ENCODE measurements around the gene NTRK3.
"Not testable (repeated sequence)": the region's sequence is repeated elsewhere in the genome, so short reads cannot be mapped to it uniquely, and the experiment has no call there.

NTRK3 gene

DNA sequence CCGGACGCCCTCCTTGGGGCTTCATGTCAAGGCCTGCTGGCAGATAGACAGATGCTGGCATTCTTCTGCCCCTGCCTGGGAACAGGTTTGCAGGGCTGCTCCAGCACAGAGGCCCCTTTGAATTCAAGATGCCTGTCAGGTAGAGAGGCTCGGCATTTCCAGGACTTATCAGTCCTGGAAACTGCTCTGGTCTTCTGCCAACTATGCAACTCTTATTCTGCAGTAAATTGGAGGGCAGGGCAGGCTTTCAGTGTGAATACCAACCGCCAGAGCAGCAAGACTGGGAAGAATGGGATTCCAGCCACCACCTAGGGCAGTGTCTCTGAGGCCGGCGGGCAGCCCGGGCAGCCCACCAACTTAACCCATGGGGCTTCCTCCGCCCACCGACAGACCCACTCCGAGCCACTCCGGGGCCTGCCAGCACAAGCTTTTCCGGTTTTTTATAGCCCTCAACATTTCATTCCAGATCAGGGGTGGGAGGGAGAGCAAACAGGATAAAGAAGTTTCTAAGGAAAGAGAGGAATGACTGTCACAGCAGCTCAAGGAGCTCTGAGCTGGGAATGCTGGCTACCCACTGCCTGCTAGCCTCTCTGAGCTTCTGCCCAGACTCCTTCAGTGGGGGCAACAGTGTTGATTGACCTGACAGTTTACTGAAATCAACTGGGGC lies 140.9 kb downstream of the NTRK3 start:
- no peak for DNase-seq

DNA sequence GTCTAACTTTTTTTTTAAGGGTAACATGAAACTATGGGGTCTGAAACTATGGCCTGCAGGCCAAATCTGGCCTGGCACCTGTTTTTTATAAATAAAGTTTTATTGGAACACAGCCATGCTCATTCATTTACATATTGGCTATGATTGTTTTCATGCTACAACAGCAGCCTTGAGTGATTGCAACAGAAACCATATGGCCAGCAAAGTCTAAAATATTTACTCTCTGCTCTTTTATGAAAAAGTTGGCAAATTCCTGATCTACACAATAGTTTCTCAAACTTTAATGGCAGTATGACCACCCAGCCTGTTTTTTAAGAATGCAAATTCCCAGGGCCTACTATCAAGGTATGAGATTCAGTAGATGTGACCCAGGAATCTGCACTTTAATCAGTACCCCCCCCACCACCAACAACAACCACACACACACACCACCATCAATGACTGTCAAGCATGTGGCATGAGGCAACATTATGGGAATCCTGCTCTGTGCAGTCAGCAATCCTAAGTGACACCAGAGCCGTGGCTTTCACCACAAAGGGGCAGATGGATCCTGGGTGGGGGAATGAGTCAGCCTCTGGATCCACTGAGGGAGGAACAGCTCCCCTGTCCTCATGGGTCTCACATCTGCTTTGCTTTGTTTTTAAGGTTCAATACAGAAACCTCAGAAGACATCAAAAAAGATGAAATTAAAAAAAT lies 142.8 kb downstream of the NTRK3 start:
- DNase-seq = no peak

DNA sequence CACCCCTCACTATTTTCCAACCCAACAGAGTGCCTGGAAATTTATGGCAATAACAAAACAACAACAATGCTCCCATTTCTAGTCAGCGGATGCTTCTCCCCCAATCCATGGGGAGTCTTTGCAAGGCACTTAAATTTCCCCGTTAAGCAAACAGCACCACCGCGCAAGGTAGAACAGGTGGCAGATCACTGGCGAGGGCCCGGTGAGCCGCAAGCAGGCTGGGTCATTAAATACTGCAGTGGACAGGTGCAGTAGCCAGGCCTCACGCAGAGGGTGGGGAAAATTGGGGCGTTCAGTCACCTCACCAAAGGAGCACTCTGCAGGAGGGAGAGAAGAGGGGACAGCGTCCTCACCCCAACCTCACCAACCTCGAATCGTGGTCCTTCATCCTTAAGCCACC lies 147.5 kb downstream of the NTRK3 start:
- no peak for DNase-seq

DNA sequence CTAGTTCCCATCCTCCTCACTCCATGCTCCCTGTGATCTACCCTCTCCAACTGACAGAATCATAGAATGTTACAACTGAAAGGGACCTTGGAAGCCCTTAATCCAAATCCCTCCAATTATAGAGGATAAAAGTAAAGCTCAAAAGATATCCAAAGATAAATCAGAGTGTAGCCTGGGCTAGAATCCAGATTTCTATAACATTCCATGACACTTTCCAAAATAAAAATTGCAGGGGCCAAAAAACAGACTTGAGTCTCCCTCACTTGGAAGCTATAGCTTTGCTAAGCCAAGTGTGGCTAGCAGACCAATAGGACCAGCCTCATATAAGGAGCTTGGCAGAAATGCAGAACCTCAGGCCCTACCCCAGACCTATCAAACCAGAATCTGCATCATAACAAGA lies 148.1 kb downstream of the NTRK3 start:
- DNase-seq = no peak

GRCh38 chr15:88106074-88106473 lies 150.5 kb downstream of the NTRK3 start:
- no peak for DNase-seq

GRCh38 chr15:88104357-88104756 lies 152.2 kb downstream of the NTRK3 start:
- DNase-seq = no peak

DNA sequence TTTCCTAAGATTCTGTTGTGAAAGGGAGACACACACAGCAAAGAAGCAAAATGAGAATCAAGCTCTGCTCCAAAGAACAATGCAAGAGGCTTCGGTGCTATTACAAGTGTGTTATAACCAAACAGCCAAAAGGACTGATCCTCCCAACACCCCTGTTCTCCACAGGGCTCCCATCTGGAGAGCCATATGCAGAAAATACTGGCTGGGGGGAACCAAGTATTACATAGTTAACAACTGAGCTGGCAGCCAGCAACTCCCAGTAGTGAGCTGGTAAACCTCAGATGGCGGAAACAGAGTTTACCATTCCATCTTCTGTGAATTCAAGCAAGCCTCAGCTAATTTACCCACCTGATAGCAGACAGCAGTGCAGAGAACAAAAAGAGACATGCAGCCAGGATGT lies 156.4 kb downstream of the NTRK3 start:
- DNase-seq = no peak

GRCh38 chr15:88098361-88098760 lies 158.2 kb downstream of the NTRK3 start:
- DNase-seq = no peak

DNA sequence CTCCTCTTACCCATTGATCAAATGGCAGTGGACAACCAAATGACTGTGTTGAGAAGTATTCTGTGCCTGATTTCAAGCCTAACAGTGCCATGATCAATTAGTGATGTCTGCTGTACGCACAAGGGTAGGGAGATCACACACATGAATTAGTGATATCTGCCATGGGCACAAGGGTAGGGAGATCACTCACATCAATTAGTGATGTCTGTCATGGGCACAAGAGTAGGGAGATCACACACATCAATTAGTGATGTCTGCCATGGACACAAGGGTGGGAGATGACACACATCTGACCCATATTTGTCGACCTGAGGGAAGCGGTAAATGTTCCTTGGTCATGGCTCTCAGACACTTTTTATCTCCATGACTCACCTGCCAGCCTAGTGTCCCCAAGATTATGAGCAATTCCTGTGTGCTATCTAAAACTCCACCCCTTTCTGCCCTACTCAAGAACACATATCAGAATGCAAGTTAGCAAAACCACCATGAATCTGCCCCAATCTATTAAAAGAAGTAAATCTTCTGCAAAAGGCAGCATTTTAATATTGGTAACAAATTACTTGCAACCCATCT lies 165.0 kb downstream of the NTRK3 start:
- no peak for DNase-seq

DNA sequence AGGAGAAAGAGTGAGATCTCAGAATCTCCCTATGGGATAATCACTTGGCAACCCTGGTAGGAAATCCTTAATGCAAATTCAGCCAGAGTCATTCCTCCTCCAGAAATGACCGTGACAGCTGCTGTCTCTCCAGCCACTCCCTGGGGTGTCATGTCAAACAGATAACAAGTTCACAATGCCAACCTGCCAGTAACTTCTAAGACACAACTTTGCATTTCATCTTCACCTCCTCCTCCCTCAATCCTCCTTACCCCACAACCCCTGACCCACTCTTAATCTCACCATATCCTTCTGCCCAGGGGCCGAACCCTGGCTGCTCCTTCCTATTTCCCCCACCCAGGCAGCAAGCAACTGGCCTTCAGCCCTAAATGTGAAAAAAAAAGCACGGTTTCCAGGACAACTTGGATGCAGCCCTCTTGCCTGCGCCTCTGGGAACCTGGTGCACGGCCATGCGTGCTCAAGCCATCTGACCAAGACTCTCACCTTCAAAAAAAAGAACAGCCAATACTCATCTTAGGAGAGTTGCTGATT lies 166.0 kb downstream of the NTRK3 start:
- DNase-seq = no peak

DNA sequence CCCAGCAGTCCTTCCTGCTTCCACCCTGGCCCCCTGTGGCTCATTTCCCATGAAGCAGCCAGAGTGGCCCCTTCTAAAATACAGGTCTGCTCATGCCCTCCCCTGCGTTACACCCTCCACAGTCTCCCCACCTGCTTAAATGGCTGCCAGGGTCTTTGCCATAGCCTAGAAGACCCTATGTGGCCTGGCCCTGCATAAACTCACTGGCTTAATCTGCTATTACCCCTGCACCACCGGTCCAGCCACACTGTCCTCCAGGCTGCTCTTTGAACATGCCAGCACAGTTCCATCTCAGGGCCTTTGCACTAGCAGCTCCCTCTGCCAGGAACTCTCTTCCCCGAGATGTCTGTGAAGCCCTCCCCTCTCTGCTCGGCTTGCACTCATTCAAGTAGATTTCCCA lies 166.8 kb downstream of the NTRK3 start:
- DNase-seq = no peak

DNA sequence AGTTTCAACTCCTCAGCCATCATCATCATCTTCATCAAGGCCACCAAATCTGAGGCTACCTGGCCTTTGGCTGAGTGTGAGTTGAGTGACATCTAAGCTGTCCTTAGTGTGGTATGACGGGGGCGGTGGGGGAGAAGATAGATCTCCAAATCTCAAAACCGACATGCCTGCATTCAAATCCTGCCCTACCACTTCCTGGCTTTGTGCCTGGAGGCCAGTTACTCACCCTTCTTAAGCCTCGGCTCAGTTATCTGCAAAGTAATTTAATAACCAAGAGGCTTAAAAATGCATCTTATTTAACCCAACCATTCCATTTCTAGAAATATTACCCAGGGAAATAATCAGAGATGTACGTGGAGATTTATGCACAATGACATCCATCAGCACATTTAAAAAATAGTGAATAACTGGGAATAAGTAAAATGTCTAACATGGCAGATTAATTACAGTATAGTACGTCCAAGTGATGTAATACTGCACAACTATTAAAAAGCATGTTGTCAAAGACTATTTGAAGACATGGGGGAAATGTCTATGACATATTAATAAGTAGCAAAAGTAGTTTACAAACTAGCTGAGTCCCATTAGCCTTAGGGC lies 167.4 kb downstream of the NTRK3 start:
- no peak for DNase-seq

DNA sequence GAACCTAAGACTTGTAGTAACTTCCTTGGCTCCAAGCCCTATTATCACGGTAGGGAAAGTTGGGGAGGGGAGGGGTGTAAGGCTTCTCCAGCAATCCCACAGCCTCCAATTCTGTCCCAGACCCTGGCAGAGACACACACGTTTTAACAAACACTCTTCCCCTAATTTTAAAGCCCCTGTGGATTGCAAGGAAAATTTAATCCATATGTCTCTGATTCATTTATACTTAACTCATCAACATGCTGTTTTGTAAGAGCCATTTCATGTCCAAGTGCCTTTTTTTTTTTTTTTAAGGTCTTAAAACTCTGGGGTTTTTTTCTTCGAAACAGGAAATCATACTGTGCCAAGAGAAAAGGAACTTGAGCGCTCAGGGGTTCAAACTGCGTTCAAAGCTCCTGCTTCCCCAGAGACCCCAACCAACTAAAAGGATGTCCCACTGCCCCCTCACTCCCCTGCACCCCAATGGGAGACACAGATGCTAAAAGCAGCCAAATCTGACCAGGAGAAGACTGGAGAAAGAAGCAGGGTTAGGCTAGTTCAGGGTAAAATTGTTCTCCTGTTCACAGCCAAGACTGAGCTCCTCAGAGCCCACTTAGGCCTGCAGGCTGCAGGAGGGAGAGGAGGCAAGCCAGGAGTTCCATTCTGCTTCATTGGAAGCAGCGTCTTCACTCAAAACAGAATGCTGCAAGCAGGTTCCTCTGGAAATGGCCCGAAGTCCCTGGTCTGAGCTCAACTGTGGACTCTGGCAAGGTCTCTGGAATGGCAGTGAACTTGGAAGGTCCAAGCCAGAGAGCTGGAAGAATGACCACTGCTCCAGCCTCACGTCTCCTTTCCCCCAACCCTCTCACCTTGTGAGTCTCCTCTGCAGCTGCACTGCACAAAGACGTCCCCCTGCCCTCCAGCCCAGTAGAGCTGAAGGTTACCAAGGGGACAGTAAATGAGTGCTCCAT lies 172.5 kb downstream of the NTRK3 start:
- no peak for DNase-seq

- no peak for DNase-seq
These were observed 175.9 kb downstream of the NTRK3 start for GRCh38 chr15:88080616-88081015.

- no peak for DNase-seq
These were observed 179.1 kb downstream of the NTRK3 start for GRCh38 chr15:88077296-88078020.

GRCh38 chr15:88076328-88076727 lies 180.2 kb downstream of the NTRK3 start:
- no peak for DNase-seq

DNA sequence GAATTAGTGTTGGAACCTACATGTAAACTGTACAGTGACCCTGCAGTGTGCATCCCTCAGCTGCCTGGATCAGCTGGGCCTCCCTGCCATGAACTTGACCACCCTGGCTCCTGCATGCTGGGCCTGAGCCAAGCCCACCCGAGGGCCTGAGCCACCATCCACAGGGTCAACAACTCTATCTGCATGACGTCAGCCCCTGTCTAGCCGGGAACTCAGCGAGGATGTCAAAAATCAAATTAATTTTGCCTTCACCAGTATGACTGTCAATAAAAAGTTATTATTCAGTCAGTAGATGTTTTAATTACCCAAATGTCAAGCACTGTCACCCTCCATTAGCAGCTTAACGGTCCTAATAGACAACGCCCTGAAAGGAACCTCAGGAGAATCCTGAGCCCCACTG lies 181.4 kb downstream of the NTRK3 start:
- no peak for DNase-seq

- DNase-seq = no peak
These were observed 182.2 kb downstream of the NTRK3 start for GRCh38 chr15:88074386-88074785.

GRCh38 chr15:88073391-88073691 lies 183.2 kb downstream of the NTRK3 start:
- DNase-seq = no peak

- DNase-seq = no peak
These were observed 183.7 kb downstream of the NTRK3 start for GRCh38 chr15:88072598-88073390.

DNA sequence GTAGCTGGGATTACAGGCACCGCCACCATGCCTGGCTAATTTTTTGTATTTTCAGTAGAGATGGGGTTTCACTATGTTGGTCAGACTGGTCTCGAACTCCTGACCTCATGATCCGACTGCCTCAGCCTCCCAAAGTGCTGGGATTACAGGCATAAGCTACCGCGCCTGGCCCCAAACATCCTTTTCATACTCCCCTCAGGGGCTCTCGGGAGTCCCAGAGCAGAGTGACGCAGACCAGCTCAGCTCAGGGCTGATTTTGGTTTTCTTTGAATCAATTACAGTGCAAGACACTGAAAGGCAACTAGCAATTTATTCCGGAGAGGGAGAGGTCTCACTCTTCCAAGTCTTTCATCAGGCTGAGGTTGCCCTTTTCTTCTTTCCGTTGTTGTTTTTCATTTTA lies 184.4 kb downstream of the NTRK3 start:
- DNase-seq = not testable (repeated sequence)

All from NCI-H2029 treated with DMSO at 0.1 percent for 48 hours (cell line).